Parathyroid adenoma (tissue), 2 donors: ENCODE measurements around the gene KLHDC7B.

Experiments
- H2AFZ ChIP-seq: fragments of 300-600 bp; sonication (generic); one replicate; pipeline ENCODE4 v1.7.0; 2017; ENCODE audit warnings: antibody characterized with exemption, mild to moderate bottlenecking
- H3K27ac ChIP-seq: fragments of 300-600 bp; sonication (generic); one replicate; pipeline ENCODE4 v1.7.0; 2017
- H3K27me3 ChIP-seq: fragments of 300-600 bp; sonication (generic); one replicate; pipeline ENCODE4 v1.7.0; 2017; ENCODE audit warnings: low read length; ENCODE audit not compliant: control insufficient read depth, insufficient read depth
- H3K36me3 ChIP-seq: fragments of 300-600 bp; sonication (generic); one replicate; pipeline ENCODE4 v1.7.0; 2017; ENCODE audit warnings: low read length; ENCODE audit not compliant: control insufficient read depth, insufficient read depth
- H3K4me1 ChIP-seq: fragments of 300-600 bp; sonication (generic); one replicate; pipeline ENCODE4 v1.7.0; 2017; ENCODE audit warnings: control low read depth
- H3K4me2 ChIP-seq: fragments of 300-600 bp; sonication (generic); one replicate; pipeline ENCODE4 v1.7.0; 2017; ENCODE audit warnings: low read length
- H3K4me3 ChIP-seq: fragments of 300-600 bp; sonication (generic); one replicate; pipeline ENCODE4 v1.7.0; 2017; ENCODE audit warnings: low read depth, low read length
- H3K79me2 ChIP-seq: fragments of 300-600 bp; sonication (generic); one replicate; pipeline ENCODE4 v1.7.0; 2017; ENCODE audit warnings: control low read depth
- H3K9ac ChIP-seq: fragments of 300-600 bp; sonication (generic); one replicate; pipeline ENCODE4 v1.7.0; 2017; ENCODE audit warnings: mild to moderate bottlenecking
- H3K9me3 ChIP-seq: fragments of 300-600 bp; sonication (generic); one replicate; pipeline ENCODE4 v1.7.0; 2017; ENCODE audit warnings: low read length; ENCODE audit not compliant: control insufficient read depth
- CTCF ChIP-seq: fragments of 300-600 bp; sonication (generic); IDR thresholded peaks from one replicate; pipeline ENCODE4 v1.7.0; 2017; ENCODE audit warnings: antibody characterized with exemption, mild to moderate bottlenecking
- donor health status: primary hyperparathyroidism.

Gene KLHDC7B

GRCh38 chr22:50567721-50568252, 22.1 kb downstream of the KLHDC7B start:
- H3K27ac ChIP-seq, result no peak overlapping the region
- no peak overlapping the region for H3K4me3 ChIP-seq
- H3K4me1 ChIP-seq, result peaks cover 12% of the 10 kb centered on the region
- no peaks in the 10 kb centered on the region for H3K79me2 ChIP-seq
- no peaks in the 10 kb centered on the region for H3K36me3 ChIP-seq
- no peaks in the 10 kb centered on the region for H3K27me3 ChIP-seq
- H3K9ac ChIP-seq, result no peak overlapping the region
- no peak for TF ChIP-seq CTCF
- no peak overlapping the region for H3K4me2 ChIP-seq
- no peak overlapping the region for H2AFZ ChIP-seq
- no peaks in the 10 kb centered on the region for H3K9me3 ChIP-seq

DNA sequence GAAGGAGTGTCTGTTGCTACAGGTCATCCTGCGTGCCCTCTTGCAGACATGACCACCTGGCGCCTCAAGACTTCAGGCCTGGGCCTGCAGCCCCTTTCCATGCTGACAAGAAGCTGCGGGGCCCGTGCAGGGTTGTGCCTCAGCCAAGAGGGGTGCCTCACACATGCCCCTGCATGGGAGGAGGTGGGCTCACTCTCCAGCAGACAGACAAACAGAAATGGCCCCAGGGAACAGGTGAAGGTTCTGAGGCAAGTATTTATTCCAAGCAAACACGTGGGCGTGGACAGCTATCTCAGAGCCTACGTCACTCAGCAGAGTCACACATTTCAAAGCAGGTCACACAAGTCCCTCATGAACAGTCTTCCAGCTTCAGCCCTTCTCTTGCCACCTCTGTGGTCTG, 22.9 kb downstream of the KLHDC7B start:
- Histone ChIP-seq H3K9me3 (no peaks in the 10 kb centered on the region), H3K4me1 (peaks cover 12% of the 10 kb centered on the region), H3K4me3 (no peak overlapping the region), H3K9ac (no peak overlapping the region), H2AFZ (no peak overlapping the region), H3K36me3 (no peaks in the 10 kb centered on the region), H3K79me2 (no peaks in the 10 kb centered on the region), H3K27me3 (no peaks in the 10 kb centered on the region), H3K4me2 (no peak overlapping the region), H3K27ac (no peak overlapping the region)
- no peak for TF ChIP-seq CTCF

DNA sequence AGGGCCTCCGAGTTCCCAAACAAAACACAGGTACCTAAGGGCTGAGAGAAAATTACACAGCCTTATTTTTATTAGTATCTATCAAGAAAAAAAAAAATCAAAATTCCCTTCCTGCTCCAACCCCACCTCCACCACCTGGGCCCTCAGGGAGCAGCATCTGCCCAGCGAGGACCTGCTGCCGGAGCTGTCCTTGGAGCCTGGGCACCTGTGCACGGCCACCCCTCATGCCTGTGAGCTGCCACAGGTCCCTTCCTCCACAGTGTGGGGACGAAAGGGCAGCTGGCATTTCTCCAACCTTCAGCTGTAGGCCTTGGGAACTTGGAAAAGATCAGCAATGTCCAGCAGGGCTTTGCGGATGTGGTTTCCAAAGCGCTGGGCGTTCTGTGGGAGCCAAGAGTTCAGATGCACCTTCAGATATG, 23.4 kb downstream of the KLHDC7B start:
- H3K27ac ChIP-seq, result no peak overlapping the region
- no peaks in the 10 kb centered on the region for H3K36me3 ChIP-seq
- H3K79me2 ChIP-seq, result no peaks in the 10 kb centered on the region
- peaks cover 12% of the 10 kb centered on the region for H3K4me1 ChIP-seq
- no peak overlapping the region for H3K9ac ChIP-seq
- no peak overlapping the region for H2AFZ ChIP-seq
- H3K4me3 ChIP-seq, result no peak overlapping the region
- H3K4me2 ChIP-seq, result no peak overlapping the region
- no peaks in the 10 kb centered on the region for H3K27me3 ChIP-seq
- no peak for TF ChIP-seq CTCF
- no peaks in the 10 kb centered on the region for H3K9me3 ChIP-seq

GRCh38 chr22:50569896-50570535, 24.3 kb downstream of the KLHDC7B start:
- Histone ChIP-seq H3K4me2 (no peak overlapping the region), H3K27me3 (no peaks in the 10 kb centered on the region), H3K79me2 (no peaks in the 10 kb centered on the region), H3K36me3 (no peaks in the 10 kb centered on the region), H3K9me3 (no peaks in the 10 kb centered on the region), H3K4me3 (no peak overlapping the region), H3K27ac (no peak overlapping the region), H3K9ac (no peak overlapping the region), H2AFZ (no peak overlapping the region), H3K4me1 (peaks cover 12% of the 10 kb centered on the region)
- no peak for TF ChIP-seq CTCF

- no peaks in the 10 kb centered on the region for H3K36me3 ChIP-seq
- H3K27ac ChIP-seq, result no peak overlapping the region
- H3K9me3 ChIP-seq, result no peaks in the 10 kb centered on the region
- no peaks in the 10 kb centered on the region for H3K27me3 ChIP-seq
- H3K4me2 ChIP-seq, result no peak overlapping the region
- TF ChIP-seq CTCF, result no peak
- H3K79me2 ChIP-seq, result no peaks in the 10 kb centered on the region
- peaks cover 12% of the 10 kb centered on the region for H3K4me1 ChIP-seq
- no peak overlapping the region for H3K9ac ChIP-seq
- no peak overlapping the region for H2AFZ ChIP-seq
- no peak overlapping the region for H3K4me3 ChIP-seq
Measured at GRCh38 chr22:50570861-50571260, 25.2 kb downstream of the KLHDC7B start.
